Lower leg skin (tissue), 4 donors: ENCODE measurements around the gene SH3RF3. TPM values are rescaled to one million over a fixed set of nuclear protein-coding genes. Genes with fewer than 3 reads are reported as not detected.

Experiments
- DNase-seq, 2 donors: peaks; one replicate each; pipeline ENCODE4 v3.0.0-alpha.2; 2019; ENCODE audit warnings: low spot score in 2 of 2
- H3K4me3 ChIP-seq: fragments of 200-600 bp; sonication (generic); 2 replicates; pipeline ENCODE4 v1.5.1; 2017; ENCODE audit warnings: mild to moderate bottlenecking, low read depth; ENCODE audit not compliant: poor library complexity, severe bottlenecking
- POLR2A ChIP-seq, 2 donors: fragments of 450-650 bp; IDR thresholded peaks; one replicate each; pipeline ENCODE4 v1.6.1; 2016 to 2017; ENCODE audit warnings: antibody characterized with exemption in 2 of 2, mild to moderate bottlenecking in 1 of 2, moderate library complexity in 1 of 2
- WGBS, 2 donors: methylation state at CpG; one replicate each; pipeline ENCODE4 v1.1.5; 2018; 5-methylcytosine and 5-hydroxymethylcytosine counted together
- intact Hi-C: fragments of 100-400 bp; cut with DNase I; formaldehyde crosslinking; loops from one replicate; pipeline ENCODE4 v1.15.0; 2023; ENCODE audit warnings: low total_unique reads
- total RNA-seq, 4 donors: library from RNA; depleted of rRNA; stranded (reverse); fragments of >200 nt; gene quantifications; one replicate each; pipeline ENCODE4 v1.1.0, GENCODE V29; 2016
- TF ChIP-seq, protein P1 (sequence below), 3 donors: fragments of 450-650 bp; IDR thresholded peaks; one replicate each; pipeline ENCODE4 v1.5.1; 2016; ENCODE audit warnings: antibody characterized with exemption in 3 of 3, mild to moderate bottlenecking in 3 of 3, moderate library complexity in 2 of 3

SH3RF3 gene
- total RNA-seq, 4 donors from 2014 or later: 1.9 to 7.4 (median 3.2) TPM

DNA sequence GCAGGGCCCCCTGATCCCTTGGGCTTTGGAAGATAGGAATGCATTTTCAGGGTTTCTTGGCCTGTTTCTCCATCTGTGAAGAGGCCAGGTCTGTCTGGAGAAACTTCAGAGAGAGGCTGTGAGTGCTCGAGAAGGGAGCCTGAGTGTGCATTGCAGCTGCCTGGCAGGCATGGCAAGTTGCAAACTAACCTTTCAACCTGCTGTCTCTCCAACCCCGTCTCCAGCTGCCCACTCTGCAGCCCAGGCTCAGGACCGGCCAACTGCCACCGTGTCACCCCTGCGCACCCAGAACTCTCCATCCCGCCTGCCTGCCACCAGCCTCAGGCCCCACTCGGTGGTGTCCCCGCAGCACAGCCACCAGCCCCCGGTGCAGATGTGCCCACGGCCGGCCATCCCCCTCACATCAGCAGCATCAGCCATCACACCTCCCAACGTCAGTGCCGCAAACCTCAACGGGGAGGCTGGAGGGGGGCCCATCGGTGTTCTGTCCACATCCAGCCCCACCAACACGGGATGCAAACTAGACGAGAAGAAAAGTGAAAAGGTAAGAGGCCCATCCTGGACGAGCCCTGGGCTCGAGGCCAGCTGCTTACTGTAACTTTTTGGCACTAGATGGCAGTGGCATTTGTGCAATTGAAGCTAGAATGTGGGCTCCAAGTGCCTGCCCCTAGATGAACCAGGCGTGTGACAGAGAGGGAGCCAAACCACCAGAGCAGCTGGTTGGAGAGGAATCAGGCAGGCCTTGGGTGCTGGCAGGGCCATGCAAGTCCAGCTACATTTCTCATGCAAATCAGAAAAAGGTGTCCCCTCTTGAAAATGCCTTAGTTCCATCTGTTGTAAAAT is 320.2 kb downstream of the SH3RF3 start:
- H3K4me3 ChIP-seq: no peak overlapping the region
- WGBS, 2 donors: 74 to 82% methylated on average over 20 of the region's 20 CpGs
- intact Hi-C loops: no loop called here
- TF ChIP-seq, protein P1, sequence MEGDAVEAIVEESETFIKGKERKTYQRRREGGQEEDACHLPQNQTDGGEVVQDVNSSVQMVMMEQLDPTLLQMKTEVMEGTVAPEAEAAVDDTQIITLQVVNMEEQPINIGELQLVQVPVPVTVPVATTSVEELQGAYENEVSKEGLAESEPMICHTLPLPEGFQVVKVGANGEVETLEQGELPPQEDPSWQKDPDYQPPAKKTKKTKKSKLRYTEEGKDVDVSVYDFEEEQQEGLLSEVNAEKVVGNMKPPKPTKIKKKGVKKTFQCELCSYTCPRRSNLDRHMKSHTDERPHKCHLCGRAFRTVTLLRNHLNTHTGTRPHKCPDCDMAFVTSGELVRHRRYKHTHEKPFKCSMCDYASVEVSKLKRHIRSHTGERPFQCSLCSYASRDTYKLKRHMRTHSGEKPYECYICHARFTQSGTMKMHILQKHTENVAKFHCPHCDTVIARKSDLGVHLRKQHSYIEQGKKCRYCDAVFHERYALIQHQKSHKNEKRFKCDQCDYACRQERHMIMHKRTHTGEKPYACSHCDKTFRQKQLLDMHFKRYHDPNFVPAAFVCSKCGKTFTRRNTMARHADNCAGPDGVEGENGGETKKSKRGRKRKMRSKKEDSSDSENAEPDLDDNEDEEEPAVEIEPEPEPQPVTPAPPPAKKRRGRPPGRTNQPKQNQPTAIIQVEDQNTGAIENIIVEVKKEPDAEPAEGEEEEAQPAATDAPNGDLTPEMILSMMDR (IDR thresholded peaks at IDR 0.05): no peak
- TF ChIP-seq POLR2A (IDR thresholded peaks at IDR 0.05): no peak
- DNase-seq: peak in 1 of 2 donors; percentile 80

DNA sequence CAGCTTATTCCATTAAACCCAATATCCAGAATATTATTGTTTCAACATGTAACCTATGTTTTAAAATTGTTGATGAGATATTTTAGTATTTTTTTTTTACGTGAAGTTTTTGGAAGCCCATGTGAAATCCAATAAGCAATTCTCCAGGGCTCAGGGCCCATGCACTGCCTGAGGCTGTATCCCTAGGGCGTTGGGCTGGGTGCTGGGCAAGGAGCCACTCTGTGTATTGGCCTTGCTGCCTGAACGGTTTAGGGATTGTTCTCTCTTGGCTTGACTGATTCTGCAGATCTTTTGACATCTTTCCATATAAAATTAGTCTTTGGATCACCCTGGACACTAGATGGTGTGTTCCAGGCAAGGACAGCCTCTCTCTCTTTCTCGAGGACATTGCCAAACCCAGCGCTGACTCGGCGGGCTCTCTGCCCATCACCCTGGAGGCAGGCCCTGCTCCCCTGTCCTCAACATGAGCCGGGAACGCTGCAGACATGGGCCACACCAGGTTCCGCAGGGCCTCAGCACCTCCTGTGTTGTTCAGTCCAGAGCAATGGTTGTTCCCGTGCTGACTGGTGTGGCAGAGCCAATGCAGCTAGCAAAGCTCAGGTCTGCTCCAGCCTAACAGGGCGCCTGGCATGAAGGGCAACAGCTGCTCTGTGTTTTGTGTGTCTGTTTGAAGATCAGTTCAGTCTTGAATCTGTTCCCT is 321.7 kb downstream of the SH3RF3 start:
- peak in 1 of 2 donors; percentile 73 for DNase-seq
- no peak overlapping the region for H3K4me3 ChIP-seq
- WGBS, 2 donors: 47% methylated on average over 11 to 12 of the region's 12 CpGs
- intact Hi-C loops: no loop called here
- TF ChIP-seq, protein P1 (IDR thresholded peaks at IDR 0.05): no peak
- no peak for TF ChIP-seq POLR2A (IDR thresholded peaks at IDR 0.05)

DNA sequence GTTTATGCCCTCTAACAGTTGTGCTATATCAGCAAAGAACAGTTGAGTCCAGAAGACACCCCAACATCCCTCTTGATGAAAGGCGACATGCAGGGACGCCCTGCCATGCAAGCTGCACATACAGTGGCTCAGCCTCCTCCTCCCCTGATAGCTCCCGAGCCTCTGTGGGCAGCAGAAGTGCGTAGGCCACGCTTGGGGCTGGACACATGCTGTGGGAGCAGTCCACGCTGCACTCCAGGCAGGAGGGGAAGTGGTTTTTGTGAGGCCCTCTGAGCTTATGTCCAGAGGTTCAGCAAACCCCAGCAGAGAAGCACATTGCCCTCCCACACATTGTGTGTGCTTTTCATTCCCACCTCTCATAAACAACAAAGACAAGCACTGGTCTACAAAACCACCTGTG is 322.7 kb downstream of the SH3RF3 start:
- intact Hi-C loops: no loop called here
- peak in 1 of 2 donors; percentile 67 for DNase-seq
- 93 to 98% methylated on average over 6 of the region's 6 CpGs for WGBS, 2 donors
- no peak overlapping the region for H3K4me3 ChIP-seq
- TF ChIP-seq, protein P1 (IDR thresholded peaks at IDR 0.05): no peak
- no peak for TF ChIP-seq POLR2A (IDR thresholded peaks at IDR 0.05)

DNA sequence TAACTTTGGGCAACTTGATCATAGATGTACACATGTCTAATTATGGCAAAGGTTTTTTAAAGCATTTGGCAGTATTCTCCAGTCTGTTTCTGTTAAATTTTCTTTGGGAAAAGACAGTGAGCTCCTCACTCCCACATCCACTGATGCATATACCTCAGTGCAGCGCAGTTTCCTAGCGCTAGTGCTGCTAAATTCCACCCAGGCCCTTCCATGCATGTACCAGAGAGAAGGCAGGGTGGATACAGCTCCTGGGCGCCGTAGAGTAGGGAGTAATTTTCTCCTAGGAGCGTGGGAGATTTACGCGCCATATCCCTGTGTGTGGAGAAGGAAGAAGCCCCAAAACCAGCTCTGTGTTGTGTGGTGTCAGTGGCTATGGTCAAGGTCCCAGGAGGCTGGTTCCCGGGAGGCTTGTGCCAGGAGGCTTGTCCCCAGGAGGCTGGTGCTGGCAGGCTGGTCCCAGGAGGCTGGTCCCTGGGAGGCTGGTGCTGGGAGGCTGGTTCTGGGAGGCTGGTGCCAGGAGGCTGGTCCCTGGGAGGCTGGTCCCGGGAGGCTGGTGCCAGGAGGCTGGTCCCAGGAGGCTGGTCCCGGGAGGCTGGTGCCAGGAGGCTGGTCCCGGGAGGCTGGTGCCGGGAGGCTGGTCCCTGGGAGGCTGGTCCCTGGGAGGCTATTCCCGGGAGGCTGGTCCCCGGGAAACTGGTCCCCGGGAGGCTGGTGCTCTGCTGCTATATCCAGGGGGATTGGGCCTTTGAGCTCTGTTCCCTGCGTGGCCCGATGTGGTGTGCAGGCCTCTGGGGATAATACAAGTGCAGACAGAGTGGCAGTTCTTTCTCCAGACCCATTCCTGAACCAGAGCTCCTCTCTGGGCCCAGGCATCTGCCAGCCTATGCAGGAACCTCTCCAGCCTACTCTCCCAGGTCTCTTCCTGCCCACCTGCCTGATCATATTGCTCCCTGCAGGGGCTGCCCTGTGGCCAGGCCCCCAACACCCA is 323.6 kb downstream of the SH3RF3 start:
- 91 to 99% methylated on average over 10 to 17 of the region's 17 CpGs for WGBS, 2 donors
- peak in 1 of 2 donors; percentile 81 for DNase-seq
- no peak overlapping the region for H3K4me3 ChIP-seq
- no peak for TF ChIP-seq POLR2A (IDR thresholded peaks at IDR 0.05)
- TF ChIP-seq, protein P1 (IDR thresholded peaks at IDR 0.05): no peak
- intact Hi-C loops: no loop called here

DNA sequence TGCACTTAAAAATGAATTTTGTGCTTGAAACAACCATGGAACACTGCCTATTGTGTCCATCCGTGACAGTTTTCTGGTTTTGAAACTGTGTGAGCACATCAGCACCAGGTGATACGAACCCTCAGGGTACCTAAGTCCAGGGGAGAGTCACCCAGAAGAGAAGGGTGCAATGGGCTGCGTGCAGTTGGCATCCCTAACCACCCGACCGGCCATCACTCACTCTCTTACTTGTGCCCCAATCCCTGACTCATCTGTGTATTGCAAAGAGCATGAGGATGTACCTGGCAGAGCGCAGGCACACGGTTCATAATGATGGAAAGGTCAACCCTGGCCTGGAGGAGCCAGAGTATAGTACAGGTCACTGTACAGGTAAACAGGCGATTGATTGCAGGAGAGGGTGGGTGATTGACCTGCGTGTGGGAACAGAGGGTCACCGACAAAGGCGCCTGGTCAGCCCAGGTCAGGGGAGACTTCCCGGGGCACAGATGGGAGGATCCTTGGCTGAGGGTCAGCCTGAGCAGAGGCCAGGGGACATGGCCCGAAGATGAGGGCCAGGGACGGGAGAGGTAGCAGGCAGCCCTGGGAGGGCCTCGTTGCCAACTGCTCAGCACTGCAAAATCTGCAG is 324.5 kb downstream of the SH3RF3 start:
- TF ChIP-seq POLR2A (IDR thresholded peaks at IDR 0.05): no peak
- TF ChIP-seq, protein P1 (IDR thresholded peaks at IDR 0.05): no peak
- intact Hi-C loops: no loop called here
- DNase-seq: peak in 1 of 2 donors; percentile 76
- no peak overlapping the region for H3K4me3 ChIP-seq
- WGBS, 2 donors: 94% methylated on average over 15 of the region's 15 CpGs
